ENCODE data around the gene TECPR2.

DNA sequence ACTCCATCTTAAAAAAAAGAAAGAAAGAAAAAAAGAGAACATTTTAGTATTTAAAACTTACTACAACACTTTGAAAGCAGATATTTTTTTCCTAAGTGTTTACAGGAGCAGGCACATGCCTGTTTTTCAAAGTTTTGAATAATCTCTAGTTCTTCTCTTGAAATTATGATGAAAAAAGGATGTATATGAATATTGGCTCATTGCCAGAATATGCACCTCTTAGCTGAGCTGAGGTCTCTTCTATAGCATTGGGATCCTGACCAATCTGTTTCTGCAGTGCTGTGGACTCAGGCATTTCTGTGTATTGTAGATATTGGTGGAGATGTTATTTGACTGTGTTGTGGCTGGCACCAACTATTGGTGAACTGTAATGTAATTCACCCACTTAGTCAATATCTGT is 15.0 kb downstream of the TECPR2 start:
- TF ChIP-seq, protein P1, sequence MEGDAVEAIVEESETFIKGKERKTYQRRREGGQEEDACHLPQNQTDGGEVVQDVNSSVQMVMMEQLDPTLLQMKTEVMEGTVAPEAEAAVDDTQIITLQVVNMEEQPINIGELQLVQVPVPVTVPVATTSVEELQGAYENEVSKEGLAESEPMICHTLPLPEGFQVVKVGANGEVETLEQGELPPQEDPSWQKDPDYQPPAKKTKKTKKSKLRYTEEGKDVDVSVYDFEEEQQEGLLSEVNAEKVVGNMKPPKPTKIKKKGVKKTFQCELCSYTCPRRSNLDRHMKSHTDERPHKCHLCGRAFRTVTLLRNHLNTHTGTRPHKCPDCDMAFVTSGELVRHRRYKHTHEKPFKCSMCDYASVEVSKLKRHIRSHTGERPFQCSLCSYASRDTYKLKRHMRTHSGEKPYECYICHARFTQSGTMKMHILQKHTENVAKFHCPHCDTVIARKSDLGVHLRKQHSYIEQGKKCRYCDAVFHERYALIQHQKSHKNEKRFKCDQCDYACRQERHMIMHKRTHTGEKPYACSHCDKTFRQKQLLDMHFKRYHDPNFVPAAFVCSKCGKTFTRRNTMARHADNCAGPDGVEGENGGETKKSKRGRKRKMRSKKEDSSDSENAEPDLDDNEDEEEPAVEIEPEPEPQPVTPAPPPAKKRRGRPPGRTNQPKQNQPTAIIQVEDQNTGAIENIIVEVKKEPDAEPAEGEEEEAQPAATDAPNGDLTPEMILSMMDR (IDR thresholded peaks at IDR 0.05; ENCODE audit: poor library complexity), result no peak
- no peak for TF ChIP-seq EZH2 (IDR thresholded peaks at IDR 0.05; ENCODE audit: borderline replicate concordance)
